T-helper 2 cell treated with Interferon-gamma antibody and Interleukin-4, amounts not matched to agents 100 ng/mL and 5 ng/mL, for 36 hours (primary cell): ENCODE data around the gene C16orf92. TPM values are rescaled to one million over a fixed set of nuclear protein-coding genes. Genes with fewer than 3 reads are reported as not detected.

ENCODE experiments used
- intact Hi-C: fragments of 100-400 bp; cut with micrococcal nuclease; formaldehyde crosslinking; loops from one replicate; pipeline ENCODE4 v1.15.1; 2023
- total RNA-seq: library from RNA; stranded (reverse); gene quantifications from 2 replicates; pipeline ENCODE4 v1.2.3, GENCODE V29; 2022

C16orf92 gene
- total RNA-seq, 1 donor from 2014 or later = not detected

GRCh38 chr16:29988346-29989075, 34.5 kb upstream of the C16orf92 start:
- intact Hi-C loops = no loop called here

- intact Hi-C loops = no loop called here
Measured at GRCh38 chr16:29989111-29989858, 33.7 kb upstream of the C16orf92 start.

- intact Hi-C loops = no loop called here
Measured at GRCh38 chr16:29990034-29990433, 33.0 kb upstream of the C16orf92 start.

- intact Hi-C loops = no loop called here
Measured at GRCh38 chr16:29990883-29991570, 32.0 kb upstream of the C16orf92 start.

GRCh38 chr16:29991571-29991904, 31.5 kb upstream of the C16orf92 start:
- intact Hi-C loops = no loop called here

- intact Hi-C loops = no loop called here
Measured at GRCh38 chr16:29992344-29992967, 30.5 kb upstream of the C16orf92 start.

- intact Hi-C loops = no loop called here
Measured at GRCh38 chr16:29993191-29993902, 29.7 kb upstream of the C16orf92 start.

- intact Hi-C loops = no loop called here
Measured at GRCh38 chr16:29993903-29994599, 28.9 kb upstream of the C16orf92 start.

- intact Hi-C loops = loop anchor here (5.0 kb wide), 1 partner anchor 177 kb away; the partner anchor contains the start of gene PAGR1
Measured at GRCh38 chr16:29994600-29995323, 28.2 kb upstream of the C16orf92 start.

GRCh38 chr16:29995324-29995910, 27.6 kb upstream of the C16orf92 start, which contains the start of gene HIRIP3:
Gene HIRIP3, minus strand, starts transcription at chr16:29995617. Its CDS starts 12 bp downstream, at chr16:29995605.
- intact Hi-C loops = loop anchor here (5.0 kb wide), 1 partner anchor 178 kb away; the partner anchor contains the start of gene PAGR1

GRCh38 chr16:29995911-29996765, 26.9 kb upstream of the C16orf92 start, which contains the start of gene INO80E:
Gene INO80E, plus strand, starts transcription at chr16:29996241. Its CDS starts 70 bp downstream, at chr16:29996311.
- intact Hi-C loops = loop anchor here (1.0 to 5.0 kb wide), 4 partner anchors 23 to 179 kb away; partner anchors contain the start of genes CDIPT, KCTD13, PAGR1 and TAOK2

- intact Hi-C loops = loop anchor here (1.0 to 5.0 kb wide), 4 partner anchors 24 to 180 kb away; partner anchors contain the start of genes CDIPT, KCTD13, PAGR1 and TAOK2
Measured at GRCh38 chr16:29996766-29997250, 26.2 kb upstream of the C16orf92 start.

GRCh38 chr16:29999605-30000004, 23.4 kb upstream of the C16orf92 start:
- intact Hi-C loops = loop anchor here (5.0 kb wide), 1 partner anchor 182 kb away; the partner anchor contains the start of gene PAGR1

GRCh38 chr16:30000735-30001631, 22.0 kb upstream of the C16orf92 start:
- intact Hi-C loops = no loop called here

GRCh38 chr16:30002614-30003346, 20.2 kb upstream of the C16orf92 start:
- intact Hi-C loops = no loop called here
